NCI-H774 (cell line): ENCODE data around the gene IMMP2L.

Source experiments
- DNase-seq: peaks from one replicate; lab custom pipeline; 2025; lab: John Stamatoyannopoulos, UW

IMMP2L gene

DNA sequence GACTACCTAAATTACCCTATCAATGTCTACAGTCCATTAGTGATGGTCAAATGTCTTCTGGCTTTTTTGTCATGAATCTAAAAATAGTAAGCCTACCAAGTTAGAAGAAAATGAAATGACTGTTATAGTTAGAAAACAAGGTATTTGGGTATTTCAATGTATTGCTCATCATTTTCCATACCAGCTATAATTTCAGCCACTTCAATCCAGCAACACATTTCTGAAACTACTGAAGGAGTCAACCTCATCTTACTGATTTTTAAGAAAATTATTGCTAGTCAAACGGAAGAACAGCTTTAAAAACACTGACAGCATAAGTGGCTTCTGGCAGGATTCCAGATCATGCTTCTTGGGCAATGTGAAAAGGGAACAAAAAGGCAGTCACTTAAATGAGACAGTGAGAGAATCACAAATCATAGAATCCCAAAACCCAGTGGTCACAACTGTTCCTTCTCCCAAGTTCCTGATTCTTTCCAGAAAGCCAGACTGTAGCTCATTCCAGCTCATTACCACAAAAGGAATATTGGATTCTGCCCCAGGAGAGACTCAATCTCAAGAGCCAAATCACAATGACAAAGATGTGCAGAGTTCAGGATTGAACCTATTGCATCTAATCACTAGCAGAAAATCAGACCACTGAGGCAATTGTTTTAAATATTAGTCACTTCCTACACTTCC, 532.6 kb downstream of the IMMP2L start:
- DNase-seq, result no peak

DNA sequence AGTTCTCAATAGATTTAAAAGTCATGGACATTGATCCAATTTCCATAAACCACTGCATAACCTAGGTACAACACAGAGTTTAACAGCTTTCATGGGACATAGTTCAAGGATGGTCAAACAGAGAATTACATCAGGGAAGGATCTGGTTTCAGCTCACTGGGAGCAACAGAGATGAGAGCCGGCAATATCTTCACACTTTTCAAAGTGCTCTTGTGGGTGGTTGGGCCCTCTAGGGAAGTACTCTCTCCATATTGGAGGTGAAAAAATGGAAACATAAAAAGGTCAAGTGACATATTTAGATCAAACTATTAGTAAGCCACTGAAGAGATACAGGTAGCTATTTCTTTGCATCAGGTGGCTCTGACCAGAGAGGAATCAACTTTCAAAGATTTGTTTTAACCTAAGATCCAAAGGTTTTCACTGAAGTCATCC, 533.1 kb downstream of the IMMP2L start:
- DNase-seq, result no peak

DNA sequence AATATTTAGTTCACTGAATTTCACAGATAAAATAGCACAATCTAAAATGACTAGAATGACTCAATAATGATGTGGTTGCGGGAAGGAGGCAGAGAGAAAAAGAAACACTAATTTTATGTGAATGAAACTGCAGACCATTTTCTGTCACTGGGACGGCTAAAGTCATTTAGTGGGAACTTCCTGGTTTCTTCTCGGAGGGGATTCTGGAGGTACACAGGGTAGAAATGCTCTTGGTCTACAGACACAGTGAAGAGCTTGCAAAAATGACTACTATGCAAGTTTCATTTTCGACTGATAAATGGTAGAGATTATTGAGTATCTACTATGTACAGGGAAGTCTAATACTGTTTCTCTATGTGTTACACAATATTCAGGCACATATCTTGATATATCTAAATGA, 534.9 kb downstream of the IMMP2L start:
- DNase-seq, result no peak

DNA sequence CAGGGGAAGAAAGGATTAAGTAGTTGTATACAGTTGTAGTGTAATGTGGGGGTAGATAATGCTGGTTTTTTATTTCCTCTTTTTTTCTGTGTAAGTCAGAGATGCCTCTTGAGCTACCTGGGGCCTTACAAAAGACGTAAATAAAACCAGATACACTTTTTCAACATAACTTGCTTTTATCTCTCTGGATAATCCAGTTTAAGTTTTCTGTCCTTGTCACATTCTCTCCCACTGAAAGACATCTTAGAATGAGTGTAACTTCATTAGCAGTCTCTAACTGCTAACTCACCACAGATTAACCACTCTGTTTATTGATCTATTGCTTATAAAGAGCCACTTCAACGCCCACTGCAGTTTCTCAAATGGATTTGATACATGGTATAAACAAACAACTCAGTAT, 535.5 kb downstream of the IMMP2L start:
- no peak for DNase-seq

DNA sequence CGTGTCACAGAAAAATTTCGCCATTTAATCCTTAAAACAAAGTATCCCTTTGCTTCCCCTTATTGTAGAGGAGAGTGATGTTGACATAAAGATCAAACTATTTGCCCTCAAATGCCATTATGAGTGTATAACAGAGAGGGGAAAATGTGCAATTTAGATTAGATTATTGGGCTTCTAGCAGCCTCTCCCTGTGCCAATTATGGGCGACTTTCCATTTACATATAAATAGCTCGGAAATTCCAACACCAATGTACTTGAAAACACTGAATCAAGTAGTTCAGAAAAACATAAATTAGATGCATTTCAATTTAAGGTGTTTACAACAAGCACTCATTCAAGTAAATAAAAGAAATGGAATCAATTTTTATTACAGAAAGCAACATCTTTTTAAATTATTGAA, 535.9 kb downstream of the IMMP2L start:
- no peak for DNase-seq

DNA sequence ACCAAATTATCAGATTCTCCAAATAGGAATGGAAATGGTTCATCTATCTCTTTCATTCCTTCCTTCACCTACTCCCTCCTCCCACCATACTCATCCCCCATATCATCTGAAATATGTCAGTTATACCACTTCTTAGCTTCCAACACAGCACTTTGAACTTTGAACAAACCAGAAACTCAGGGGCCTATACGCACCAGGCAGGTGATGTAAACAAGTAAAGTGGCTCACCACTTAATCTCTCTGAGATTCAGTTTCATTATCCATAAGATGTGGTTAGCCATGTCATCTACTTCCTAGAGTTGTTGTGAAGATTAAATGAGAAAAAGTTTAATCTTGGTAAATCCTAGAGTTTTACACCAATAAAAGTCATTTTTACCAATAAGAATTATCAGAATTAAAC, 537.3 kb downstream of the IMMP2L start:
- no peak for DNase-seq

DNA sequence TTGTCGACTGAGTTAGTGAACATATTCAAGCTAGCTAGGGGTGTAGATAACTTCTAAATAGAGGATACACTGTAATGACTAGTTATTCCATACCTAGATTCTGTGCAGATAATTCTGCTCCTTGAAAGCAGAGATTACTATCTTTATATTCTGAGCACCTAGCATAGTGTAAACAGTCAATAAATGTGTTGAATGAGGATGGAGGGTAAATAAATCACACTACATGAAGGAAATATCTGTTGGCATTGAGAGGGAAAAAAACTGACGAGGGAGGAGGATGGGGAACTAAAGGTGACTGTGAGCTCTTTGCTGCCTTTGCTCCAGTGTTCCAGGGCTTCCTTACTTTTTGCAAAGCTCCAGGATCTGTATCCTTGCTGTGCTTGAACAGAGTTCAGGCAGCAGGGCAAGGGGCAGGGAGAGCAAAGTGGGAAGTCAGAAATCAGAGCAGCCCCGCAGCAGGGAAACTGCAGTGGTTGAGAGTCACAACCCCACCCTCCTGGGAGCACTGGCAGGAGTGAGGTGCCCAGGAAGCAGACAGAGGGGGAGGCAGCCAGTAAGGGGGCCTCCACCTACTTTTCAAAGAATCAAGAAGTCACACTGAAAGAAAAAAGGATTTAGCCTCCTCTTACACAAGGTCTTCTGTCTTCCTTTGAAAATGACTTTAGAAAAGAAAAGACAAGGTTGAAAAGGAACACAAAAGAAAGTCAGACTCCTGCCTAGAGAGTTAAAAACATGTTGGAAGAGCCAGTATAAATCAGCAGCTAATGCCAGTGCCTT, 543.1 kb downstream of the IMMP2L start:
- DNase-seq, result no peak

DNA sequence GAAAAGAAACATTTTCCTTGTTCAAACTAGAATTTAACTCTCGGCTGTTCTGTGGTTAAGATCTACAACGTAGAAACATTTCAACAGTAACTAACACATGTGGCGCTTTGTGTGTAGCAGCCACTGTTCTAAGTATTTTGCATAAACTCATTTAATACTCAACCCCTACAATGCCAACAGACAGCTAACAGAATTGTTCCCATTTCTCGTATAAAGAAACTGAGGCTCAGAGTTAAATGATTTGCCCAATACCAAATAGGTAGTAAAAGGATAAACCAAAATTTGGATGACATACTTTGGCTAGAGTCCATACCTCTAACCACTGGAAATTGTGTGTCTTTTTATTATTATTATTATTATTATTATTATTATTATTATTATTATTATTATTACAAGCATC, 543.8 kb downstream of the IMMP2L start:
- DNase-seq, result no peak

DNA sequence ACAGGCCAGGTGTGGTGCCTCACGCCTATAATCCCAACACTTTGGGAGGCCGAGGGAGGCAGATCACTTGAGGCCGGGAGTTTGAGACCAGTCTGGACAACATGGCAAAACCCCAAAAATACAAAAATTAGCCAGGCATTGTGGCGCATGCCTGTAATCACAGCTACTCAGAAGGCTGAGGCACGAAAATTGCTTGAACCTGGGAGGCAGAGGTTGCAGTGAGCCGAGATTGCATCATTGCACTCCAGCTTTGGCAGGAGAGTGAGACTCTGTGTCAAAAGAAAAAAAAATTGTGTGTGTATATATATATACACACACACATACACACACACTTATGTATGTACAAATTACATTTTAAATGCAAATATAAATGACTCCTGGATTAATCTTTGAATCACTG, 548.2 kb downstream of the IMMP2L start:
- DNase-seq, result no peak

DNA sequence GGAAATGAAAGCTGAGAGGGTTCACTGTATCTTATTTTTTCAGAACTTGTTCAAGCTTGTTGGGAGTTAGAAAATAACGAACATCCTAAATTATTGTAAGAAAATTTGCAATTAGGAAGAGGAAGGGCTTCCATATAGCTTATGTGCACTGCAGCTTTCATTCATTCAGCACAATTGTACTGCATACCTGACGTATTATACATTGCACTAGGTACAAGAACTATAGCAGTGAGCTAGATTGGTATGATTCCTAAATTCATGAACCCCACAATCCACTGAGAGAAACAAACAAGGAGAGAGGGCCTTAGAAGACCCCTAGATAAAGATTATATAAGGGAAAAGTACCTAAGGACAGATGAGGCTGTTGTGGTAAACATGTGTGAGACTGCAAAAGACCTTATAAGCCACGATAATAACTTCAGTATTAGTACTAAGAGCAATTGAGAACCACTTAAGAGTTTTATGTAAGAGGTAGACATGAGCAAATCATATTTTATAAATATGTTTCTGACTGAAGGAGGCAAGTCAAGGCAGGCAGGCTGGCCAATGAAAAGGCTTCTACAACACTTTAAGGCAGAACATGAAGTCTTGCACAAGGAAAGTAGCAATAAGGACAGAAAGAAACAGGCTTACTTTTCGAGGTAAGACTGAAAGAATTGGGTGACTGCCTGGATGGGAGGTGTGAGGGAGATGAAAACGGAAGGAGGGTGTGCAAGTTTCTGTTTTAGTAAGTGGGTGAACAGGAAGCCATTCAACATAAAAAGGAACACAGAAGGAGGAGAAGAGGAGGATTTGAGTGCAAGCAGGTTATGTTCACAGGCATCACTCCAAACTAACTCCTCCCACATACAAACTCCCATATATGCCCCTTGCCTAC, 549.3 kb downstream of the IMMP2L start:
- no peak for DNase-seq

DNA sequence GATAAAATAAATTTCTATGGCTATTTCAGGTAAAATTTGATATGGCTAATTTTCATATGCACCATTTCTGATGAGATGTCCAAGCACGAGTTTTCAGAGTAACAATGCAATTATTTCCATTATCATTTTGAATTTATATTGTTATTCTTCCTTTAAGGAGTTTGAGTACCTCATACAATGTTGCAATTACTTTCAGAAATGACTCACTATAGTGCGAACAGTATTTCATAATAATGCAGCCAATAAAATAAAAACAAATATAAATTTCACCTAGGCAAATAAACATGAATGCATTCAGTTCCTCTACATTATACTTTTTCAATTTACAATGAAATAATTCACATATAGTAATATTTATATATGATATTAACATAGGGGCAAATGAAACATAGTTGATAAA, 550.1 kb downstream of the IMMP2L start:
- DNase-seq, result no peak

DNA sequence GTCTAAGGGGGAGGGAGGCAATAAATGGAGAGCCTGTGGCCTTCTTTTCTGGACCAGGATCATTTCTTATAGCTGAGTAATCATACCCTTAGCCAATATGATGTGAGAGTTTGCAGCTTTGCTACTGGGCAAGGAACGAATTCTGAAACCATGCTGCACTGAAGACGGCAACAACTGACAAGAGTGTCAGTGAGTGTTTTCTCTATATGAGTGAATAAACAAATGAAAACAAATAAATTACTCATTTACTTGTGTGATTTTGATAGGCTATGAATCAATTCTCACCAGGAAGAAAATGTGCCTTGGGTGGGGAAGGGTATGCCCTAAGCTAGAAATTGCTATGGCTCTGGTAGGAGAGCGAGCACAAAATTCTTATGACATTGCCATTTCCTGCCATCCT, 550.8 kb downstream of the IMMP2L start:
- no peak for DNase-seq

DNA sequence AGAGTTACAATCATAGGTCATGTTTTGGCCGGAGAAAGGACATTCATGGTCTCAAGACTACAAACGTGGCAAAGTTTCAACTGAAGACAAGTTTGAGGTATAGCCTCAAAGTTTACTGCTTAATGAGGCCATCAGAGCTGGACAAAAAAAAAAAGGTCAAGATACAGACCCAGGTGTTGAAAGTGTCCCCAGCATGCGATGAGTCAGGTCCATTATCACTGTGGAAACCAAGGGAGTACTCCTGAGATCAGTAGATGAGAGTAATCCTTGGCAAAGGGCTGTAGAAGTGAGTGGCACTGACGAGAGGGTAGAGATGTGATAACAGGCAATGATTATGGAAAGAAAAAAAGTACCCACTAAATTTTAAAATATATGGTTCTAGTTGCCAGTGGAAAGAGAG, 551.5 kb downstream of the IMMP2L start:
- no peak for DNase-seq

DNA sequence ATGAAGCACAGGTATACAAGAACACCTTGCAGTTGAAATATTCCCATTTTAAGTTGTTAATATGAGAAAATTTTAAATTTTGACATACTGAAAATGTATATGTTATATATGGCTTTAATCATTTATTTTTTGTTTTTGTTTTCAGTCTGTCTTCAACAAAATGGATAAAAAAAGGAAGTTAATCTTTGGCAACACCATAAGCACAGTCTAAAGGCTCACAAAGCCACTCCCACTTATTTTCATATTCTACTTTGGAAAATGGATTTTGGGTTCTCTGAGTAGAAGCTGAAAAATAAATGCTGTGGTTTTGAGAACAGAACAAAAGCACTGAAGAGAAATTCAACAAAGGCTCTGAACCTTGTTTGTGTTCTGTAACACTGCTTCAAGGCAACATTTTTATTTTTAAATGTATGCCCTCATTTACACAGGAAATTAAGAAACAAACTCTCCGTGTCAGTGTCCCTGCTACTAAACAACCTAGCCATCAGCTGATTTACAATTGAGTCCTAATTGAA, 552.7 kb downstream of the IMMP2L start:
- no peak for DNase-seq

DNA sequence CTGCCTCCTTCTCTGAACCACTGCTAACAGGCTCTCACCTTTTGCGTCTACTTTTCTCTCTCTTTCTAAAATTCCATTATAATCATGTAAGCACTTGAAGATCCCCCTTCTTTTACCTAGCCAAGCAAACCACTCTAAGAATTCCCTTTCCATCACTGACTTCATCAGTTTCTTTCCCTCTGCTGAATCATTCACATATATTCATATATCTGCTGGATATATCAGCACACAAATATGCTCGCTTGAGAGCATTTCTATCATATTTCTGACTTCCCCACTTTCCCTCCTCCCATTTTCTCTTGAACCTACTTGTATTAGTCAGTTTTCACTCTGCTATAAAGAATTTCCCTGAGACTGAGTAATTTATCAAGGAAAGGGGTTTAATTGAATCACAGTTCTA, 555.6 kb downstream of the IMMP2L start:
- no peak for DNase-seq

DNA sequence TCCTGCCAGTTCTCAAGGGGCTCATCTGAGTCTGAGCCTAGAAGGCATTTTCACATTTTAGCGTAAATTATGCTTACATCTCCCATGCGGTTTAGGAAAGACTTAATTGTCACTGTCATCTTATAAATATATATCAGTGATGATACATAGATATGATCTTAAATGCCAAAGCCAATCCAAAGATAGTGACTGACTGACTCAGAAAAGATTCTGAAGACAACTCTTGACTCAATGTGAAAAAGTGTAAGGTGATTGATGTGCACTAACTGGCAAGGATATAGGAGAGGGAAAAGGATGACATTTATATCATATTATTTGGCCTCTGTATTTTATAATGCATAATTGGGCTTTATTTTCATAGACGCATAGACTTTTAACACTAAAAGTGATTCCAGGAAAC, 556.3 kb downstream of the IMMP2L start:
- no peak for DNase-seq

DNA sequence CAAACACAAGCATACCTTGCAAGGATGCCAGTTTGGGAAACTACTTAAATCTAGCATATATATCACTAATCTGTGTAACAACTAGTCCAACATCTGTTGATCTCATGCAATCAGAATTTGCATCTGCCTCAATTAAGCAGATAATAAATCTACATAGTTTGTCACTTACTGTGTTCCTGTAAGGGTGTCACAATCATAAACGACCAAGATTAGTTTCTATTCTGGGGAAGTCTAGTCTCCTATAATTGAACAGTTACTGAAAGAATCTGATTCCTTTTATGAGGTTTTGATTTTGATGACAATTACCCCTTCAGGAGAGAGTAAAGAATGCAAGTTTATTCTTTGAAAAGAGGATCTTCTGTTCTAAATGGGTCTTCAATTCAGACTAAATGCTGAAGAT, 556.8 kb downstream of the IMMP2L start:
- DNase-seq, result no peak

DNA sequence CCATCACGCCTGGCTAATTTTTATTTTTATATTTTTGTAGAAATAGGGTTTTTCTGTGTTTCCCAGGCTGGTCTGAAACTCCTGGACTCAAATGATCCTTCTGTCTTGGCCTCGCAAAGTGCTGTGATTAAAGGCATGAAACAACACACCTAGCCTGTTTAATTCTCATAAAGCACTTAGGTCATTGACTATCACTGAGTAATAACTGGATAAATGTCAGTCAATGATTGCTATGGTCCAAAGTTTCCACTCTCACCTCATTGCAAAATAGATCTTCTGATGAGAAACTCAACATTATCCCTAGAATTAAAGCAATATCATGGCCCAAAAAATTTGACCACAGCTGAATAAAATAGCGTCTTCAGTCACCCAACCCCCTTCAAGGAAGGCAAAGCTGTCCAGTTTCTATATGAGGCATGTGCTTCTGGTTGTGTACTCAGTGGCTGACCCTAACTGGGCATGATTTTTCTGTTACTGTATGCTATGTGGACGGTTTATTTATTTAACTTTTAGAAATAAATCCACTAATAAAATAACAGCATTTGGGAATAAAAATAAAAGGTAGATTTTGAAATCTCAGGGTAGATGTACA, 557.9 kb downstream of the IMMP2L start:
- DNase-seq, result no peak

DNA sequence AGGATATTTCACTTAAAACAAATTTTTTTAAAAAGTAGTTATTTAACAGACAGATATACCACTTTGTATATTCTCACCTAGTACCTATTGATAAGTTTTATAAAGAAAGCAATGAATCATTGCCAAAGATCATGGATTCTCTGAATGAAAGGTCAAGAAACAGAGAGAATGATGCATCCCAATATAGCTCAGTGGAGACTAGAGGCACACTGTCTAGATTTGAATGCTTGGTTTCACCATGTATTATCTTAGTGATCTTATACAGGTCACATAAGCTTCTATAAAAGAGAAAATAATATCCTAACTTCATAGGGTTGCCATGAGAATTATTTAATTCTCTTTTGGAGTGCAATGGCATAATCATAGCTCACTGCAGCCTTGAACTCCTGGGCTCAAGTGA, 558.4 kb downstream of the IMMP2L start:
- DNase-seq, result no peak

DNA sequence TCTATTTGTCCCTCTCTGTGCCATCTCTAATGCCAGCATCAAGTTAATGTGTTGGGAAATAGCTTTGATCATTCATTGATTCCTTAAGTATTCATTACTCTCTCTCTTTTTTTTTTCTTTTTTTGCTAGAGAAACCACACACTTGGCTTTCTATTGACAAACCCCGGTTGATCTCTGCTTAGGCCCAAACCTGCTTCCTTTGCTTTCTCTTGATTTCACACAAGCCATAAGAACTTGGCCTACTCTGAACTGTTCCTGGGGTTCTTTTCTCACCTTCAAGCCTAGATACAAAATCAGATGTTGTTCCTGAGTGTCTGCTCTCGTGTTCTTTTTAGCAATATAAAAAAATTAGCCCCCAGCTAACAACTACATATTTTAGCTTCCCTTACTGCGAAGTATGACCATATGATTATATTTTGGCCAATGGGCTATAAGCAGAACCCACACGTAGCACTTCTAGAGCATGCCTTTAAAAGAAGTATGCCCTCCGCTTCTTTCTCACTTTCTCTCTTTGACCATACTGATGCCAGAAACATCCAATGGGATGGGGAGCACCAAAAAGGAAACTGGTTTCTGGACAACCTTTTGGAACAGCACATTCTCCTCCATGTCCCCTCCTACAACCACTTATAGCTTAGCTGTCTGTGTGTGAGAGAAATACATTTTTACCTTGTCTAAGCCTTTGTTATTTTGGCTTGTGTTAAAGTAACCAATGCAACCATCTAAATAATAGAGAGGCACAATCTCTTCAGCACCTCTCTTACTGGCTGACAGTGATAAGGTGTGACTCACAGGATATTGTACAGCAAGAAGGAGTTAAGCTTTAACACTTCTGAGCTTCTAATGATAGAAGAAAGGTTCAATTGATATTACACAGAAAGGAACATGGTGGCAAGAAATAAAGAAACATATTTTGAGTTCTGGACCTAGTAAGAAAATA, 568.0 kb downstream of the IMMP2L start:
- no peak for DNase-seq

DNA sequence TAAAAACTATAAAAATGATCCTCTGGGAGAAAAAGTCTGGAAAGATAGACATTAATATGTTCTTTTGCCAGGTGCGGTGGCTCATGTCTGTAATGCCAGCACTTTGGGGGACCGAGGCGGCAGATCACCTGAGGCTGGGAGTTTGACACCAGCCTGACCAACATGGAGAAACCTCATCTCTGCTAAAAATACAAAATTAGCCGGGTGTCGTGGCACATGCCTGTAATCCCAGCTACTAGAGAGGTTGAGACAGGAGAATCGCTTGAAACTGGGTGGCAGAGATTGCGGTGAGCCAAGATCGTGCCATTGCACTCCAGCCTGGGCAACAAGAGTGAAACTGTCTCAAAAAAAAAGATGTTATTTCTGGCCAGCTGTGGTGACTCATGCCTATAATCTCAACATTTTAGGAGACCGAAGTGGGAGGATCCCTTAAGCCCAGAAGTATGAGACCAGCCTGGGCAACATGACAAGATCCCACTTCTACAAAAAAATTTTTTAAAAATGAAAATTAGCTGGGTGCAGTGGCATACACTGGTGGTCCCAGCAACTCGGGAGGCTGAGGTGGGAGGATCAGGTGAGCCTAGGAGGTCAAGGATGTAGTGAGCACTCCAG, 573.3 kb downstream of the IMMP2L start:
- DNase-seq, result no peak
